Cardiac muscle cell (in vitro differentiated cells and primary cell): ENCODE data around the gene FAM43B. TPM values are rescaled to one million over a fixed set of nuclear protein-coding genes. Genes with fewer than 3 reads are reported as not detected.

Experiments
- DNase-seq, 2 donors: peaks; one replicate each; pipeline versions ENCODE4 v3.0.0 to v3.0.0-alpha.2; 2010 to 2017; ENCODE audit warnings: low read depth in 1 of 2, low spot score in 1 of 2
- H3K27ac ChIP-seq: fragments of 200-600 bp; sonication (generic); 2 replicates; pipeline ENCODE4 v1.5.1; 2016
- H3K27me3 ChIP-seq: fragments of 200-600 bp; sonication (generic); 2 replicates; pipeline ENCODE4 v1.6.0; 2016; ENCODE audit warnings: control low read depth
- H3K36me3 ChIP-seq: fragments of 200-600 bp; sonication (generic); 2 replicates; pipeline ENCODE4 v1.5.1; 2016; ENCODE audit warnings: control low read depth
- H3K4me1 ChIP-seq: fragments of 200-600 bp; sonication (generic); 2 replicates; pipeline ENCODE4 v1.8.1; 2017; ENCODE audit warnings: low read depth, mild to moderate bottlenecking, mixed run types
- H3K4me3 ChIP-seq: fragments of 200-600 bp; sonication (generic); 2 replicates; pipeline ENCODE4 v1.5.1; 2016; ENCODE audit warnings: mild to moderate bottlenecking
- H3K9me3 ChIP-seq: fragments of 200-600 bp; sonication (generic); 2 replicates; pipeline ENCODE4 v1.5.1; 2017; ENCODE audit warnings: low read depth, mild to moderate bottlenecking, control low read depth
- CTCF ChIP-seq: IDR thresholded peaks from 2 replicates; pipeline ENCODE4 v1.5.1; 2012; ENCODE audit warnings: low read depth, mild to moderate bottlenecking, low read length
- polyA plus RNA-seq: library from polyadenylated mRNA; unstranded; fragments of >200 nt; fragmentation: Nextera tagmentation; extraction: Ambion mirVana; gene quantifications from 2 replicates; pipeline ENCODE4 v1.2.1, GENCODE V29; 2016
- total RNA-seq: library from RNA; depleted of rRNA; stranded (reverse); fragments of >200 nt; gene quantifications from 2 replicates; pipeline ENCODE4 v1.2.3, GENCODE V29; 2016

Gene FAM43B
- total and polyA plus RNA-seq, 2 experiments from 2014 or later, result 3.8 to 7.6 TPM

- no peak overlapping the region for H3K4me3 ChIP-seq
- peaks cover 4% of the 10 kb centered on the region for H3K27me3 ChIP-seq
- TF ChIP-seq CTCF, result no peak
- no peak overlapping the region for H3K27ac ChIP-seq
- H3K4me1 ChIP-seq, result no peaks in the 10 kb centered on the region
- H3K9me3 ChIP-seq, result no peaks in the 10 kb centered on the region
- no peak for DNase-seq
- no peaks in the 10 kb centered on the region for H3K36me3 ChIP-seq
Observed at GRCh38 chr1:20569523-20570098, 17.2 kb downstream of the FAM43B start.

GRCh38 chr1:20571427-20571826 lies 19.1 kb downstream of the FAM43B start:
- Histone ChIP-seq H3K4me3 (no peak overlapping the region), H3K36me3 (no peaks in the 10 kb centered on the region), H3K27me3 (peaks cover 4% of the 10 kb centered on the region), H3K4me1 (no peaks in the 10 kb centered on the region), H3K9me3 (no peaks in the 10 kb centered on the region), H3K27ac (no peak overlapping the region)
- no peak for TF ChIP-seq CTCF
- DNase-seq, result no peak

GRCh38 chr1:20573987-20574386 lies 21.6 kb downstream of the FAM43B start:
- DNase-seq, result no peak
- TF ChIP-seq CTCF, result no peak
- H3K4me3 ChIP-seq, result no peak overlapping the region

GRCh38 chr1:20574686-20575540 lies 22.5 kb downstream of the FAM43B start:
- peak; percentile 80 to 87 for DNase-seq
- H3K4me3 ChIP-seq, result no peak overlapping the region
- no peaks in the 10 kb centered on the region for H3K36me3 ChIP-seq
- no peaks in the 10 kb centered on the region for H3K9me3 ChIP-seq
- peaks cover 4% of the 10 kb centered on the region for H3K27me3 ChIP-seq
- no peaks in the 10 kb centered on the region for H3K4me1 ChIP-seq
- H3K27ac ChIP-seq, result no peak overlapping the region
- peak; percentile 90 for TF ChIP-seq CTCF

More at GRCh38 chr1:20573987-20574386, 21.6 kb downstream of the FAM43B start:
- peaks cover 4% of the 10 kb centered on the region for H3K27me3 ChIP-seq
- no peaks in the 10 kb centered on the region for H3K4me1 ChIP-seq
- no peaks in the 10 kb centered on the region for H3K36me3 ChIP-seq
- H3K9me3 ChIP-seq, result no peaks in the 10 kb centered on the region
- no peak overlapping the region for H3K27ac ChIP-seq

GRCh38 chr1:20575541-20576336 lies 23.4 kb downstream of the FAM43B start:
- Histone ChIP-seq H3K36me3 (no peaks in the 10 kb centered on the region), H3K4me3 (no peak overlapping the region), H3K27me3 (peaks cover 4% of the 10 kb centered on the region), H3K4me1 (no peaks in the 10 kb centered on the region), H3K27ac (no peak overlapping the region), H3K9me3 (no peaks in the 10 kb centered on the region)
- no peak for DNase-seq
- TF ChIP-seq CTCF, result no peak
